ENCODE data around the gene TMEM179.

Gene TMEM179

DNA sequence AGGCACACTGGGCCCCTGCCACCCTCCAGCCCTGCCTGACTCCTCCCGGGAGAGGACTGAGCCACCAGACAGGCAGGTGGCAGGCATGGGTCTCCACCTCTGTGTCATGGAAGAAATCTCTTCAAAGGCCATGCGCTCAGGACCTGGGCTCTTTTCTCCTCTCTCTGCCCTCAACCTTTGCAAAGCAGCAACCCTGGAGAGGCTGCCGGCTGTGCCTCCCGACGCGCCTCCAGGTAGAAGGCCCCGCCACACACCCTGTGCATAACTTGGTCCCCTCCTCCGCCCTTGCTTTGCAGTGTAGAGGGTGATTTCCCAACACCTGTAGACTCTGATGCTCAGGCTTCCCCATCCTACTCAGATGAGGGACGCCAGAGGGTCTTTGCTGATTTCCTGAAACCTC, 28.2 kb upstream of the TMEM179 start:
- no peak overlapping the region for H3K4me3 ChIP-seq (ENCODE audit: low read length)
- no peak for DNase-seq (ENCODE audit: low read depth)
- TF ChIP-seq, protein P1, sequence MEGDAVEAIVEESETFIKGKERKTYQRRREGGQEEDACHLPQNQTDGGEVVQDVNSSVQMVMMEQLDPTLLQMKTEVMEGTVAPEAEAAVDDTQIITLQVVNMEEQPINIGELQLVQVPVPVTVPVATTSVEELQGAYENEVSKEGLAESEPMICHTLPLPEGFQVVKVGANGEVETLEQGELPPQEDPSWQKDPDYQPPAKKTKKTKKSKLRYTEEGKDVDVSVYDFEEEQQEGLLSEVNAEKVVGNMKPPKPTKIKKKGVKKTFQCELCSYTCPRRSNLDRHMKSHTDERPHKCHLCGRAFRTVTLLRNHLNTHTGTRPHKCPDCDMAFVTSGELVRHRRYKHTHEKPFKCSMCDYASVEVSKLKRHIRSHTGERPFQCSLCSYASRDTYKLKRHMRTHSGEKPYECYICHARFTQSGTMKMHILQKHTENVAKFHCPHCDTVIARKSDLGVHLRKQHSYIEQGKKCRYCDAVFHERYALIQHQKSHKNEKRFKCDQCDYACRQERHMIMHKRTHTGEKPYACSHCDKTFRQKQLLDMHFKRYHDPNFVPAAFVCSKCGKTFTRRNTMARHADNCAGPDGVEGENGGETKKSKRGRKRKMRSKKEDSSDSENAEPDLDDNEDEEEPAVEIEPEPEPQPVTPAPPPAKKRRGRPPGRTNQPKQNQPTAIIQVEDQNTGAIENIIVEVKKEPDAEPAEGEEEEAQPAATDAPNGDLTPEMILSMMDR (conservative IDR thresholded peaks at IDR 0.05; ENCODE audit: low read depth, low read length) = no peak

DNA sequence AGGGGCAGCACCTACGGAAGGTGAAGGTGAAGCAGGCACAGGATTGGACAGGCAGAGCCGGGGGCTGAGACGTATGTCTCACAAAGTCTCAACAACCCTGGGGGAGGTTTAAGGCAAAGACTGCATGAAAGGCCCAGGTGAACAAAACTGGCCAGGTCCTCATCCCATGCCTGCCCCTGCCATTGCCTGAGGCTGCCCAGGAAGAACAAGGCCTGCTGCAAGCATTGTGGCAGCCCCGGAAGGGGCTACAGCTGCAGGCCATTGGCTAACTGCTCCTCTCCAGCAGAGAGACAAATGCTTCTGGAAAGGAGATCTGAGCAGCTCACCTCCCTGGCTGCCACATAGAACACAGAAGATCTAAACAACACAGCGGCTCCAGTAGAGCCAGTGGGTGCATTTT, 20.4 kb upstream of the TMEM179 start:
- H3K4me3 ChIP-seq (ENCODE audit: low read length) = no peak overlapping the region
- TF ChIP-seq, protein P1 (conservative IDR thresholded peaks at IDR 0.05; ENCODE audit: low read depth, low read length) = no peak
- no peak for DNase-seq (ENCODE audit: low read depth)

DNA sequence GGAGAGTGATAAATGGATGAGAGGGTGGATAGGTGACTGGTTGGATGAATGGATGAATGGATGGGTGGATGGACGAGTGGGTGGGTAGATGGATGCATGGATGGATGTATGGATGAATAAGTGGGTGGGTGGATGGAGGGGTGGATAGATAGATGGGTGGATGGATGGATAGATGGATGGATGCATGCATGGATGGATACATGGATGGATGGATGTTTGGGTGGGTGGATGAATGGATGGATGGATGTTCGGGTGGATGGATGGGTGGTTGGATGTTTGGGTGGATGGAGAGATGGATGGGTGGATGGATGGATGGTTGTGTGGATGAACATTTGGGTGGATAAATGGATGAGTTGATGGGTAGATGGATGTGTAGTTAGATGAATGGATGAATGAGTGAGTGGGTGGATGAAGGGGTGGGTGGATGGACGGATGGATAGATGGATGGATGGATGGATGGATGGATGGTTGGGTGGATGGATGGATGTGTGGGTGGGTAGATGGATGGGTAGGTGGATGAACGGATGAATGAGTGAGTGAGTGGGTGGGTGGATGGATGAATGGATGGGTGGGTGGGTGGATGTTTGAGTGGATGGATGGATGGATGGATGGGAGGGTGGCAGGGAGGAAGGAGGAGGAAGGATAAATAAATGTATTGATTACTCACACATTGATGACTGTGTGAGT, 9.7 kb upstream of the TMEM179 start:
- no peak overlapping the region for H3K4me3 ChIP-seq (ENCODE audit: low read length)
- no peak for DNase-seq (ENCODE audit: low read depth)
- TF ChIP-seq, protein P1 (conservative IDR thresholded peaks at IDR 0.05; ENCODE audit: low read depth, low read length) = no peak

DNA sequence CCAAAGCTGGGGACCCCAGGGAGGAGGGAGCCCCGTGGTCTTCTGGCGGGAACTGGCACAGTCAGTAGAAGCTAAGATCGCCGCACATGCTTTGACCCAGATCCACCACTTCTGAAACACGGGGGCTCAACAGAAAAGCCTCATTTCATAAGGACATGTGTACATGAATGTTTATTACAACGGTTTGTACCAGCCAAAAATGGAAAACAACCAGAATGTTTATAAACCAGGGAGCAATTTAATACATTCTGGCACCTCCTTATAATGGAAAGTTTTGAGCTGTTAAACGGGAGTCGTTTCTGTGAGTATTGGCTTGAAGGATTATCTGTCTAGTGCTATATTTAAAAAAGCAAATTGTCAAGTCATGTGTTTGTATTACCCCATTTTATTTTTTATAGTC, 7.3 kb upstream of the TMEM179 start:
- TF ChIP-seq, protein P1 (conservative IDR thresholded peaks at IDR 0.05; ENCODE audit: low read depth, low read length) = no peak
- no peak overlapping the region for H3K4me3 ChIP-seq (ENCODE audit: low read length)
- no peak for DNase-seq (ENCODE audit: low read depth)

DNA sequence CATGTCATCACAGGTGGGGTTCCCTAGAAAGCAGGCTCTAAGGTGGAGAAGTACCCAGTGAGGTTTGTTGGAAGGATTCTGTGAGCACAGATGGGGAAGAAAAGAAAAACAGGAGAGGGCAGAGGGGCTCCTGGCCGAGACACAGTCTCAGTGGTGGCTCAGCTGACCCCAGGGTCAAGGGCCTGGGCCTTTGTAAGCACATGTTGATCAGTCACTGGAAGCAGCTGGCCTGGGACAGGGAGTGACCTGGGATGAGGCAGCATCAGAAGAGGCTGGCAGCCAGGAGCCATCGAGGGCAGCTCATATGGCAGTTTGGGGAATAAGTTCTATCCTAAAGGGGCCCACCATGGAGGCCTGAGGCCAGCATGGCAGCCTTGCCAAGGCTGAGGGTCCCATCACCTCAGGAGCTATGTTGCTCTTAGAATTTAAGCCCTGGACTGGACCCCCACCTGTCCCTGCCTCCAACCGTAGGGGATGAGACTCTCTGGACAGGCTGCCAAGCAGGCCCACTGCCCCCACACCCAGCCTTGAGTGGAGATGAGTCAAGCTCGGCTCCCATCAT, 6.3 kb upstream of the TMEM179 start:
- TF ChIP-seq, protein P1 (conservative IDR thresholded peaks at IDR 0.05; ENCODE audit: low read depth, low read length) = no peak
- DNase-seq (ENCODE audit: low read depth) = no peak
- H3K4me3 ChIP-seq (ENCODE audit: low read length) = no peak overlapping the region

DNA sequence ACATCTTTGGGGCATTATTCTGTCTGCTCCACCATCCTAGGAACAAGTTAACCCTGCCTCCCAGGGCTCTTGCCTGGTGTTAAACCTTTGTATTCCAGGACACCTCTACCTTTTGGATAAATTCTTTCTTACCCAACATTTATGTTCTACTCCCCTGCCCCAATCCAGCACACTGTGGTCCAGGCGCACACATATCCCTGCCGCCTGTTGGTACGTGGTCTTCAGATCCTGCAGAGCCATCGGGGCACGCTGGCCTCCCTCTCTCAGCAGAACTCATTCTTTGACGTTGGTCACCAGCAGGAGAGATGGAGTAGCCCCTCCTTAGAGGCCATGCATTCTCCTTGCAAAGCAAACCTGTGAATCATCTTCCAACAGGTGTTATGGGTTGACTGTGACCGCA, 5.1 kb upstream of the TMEM179 start:
- no peak for DNase-seq (ENCODE audit: low read depth)
- TF ChIP-seq, protein P1 (conservative IDR thresholded peaks at IDR 0.05; ENCODE audit: low read depth, low read length) = no peak
- H3K4me3 ChIP-seq (ENCODE audit: low read length) = no peak overlapping the region
